MCF 10A (cell line): ENCODE results near the gene TRIM33. TPM values are rescaled to one million over a fixed set of nuclear protein-coding genes. Genes with fewer than 3 reads are reported as not detected.
"Not testable (repeated sequence)": the region's sequence is repeated elsewhere in the genome, so short reads cannot be mapped to it uniquely, and the experiment has no call there.

ENCODE experiments used
- BruUV-seq: library from RNA; stranded (reverse); fragments of 400-500 nt; replicated peaks from 2 replicates; lab custom pipeline; 2021; lab: Mats Ljungman, UMichigan
- CTCF ChIA-PET: fragments of 300-600 bp; sonication (Branson Sonifier 250); formaldehyde crosslinking; extraction: SDS; loops from one replicate; lab custom pipeline; 2021; ENCODE audit warnings: antibody characterized with exemption, inconsistent platforms; lab: Yijun Ruan, JAX
- POLR2A ChIA-PET: fragments of 300-600, 350-650 bp; sonication (Branson Sonifier 250); formaldehyde crosslinking; extraction: SDS; loops from one replicate; lab custom pipeline; 2020; ENCODE audit warnings: antibody characterized with exemption, inconsistent platforms; lab: Yijun Ruan, JAX
- DNase-seq: peaks from one replicate; pipeline ENCODE4 v3.0.0-alpha.2; 2018; ENCODE audit not compliant: unreplicated experiment
- H3K27ac Mint-ChIP-seq: one replicate; pipeline ENCODE4 v1.8.0; 2022; ENCODE audit warnings: mild to moderate bottlenecking, low read depth, mixed read lengths; ENCODE audit not compliant: unreplicated experiment
- H3K27me3 Mint-ChIP-seq: one replicate; pipeline ENCODE4 v1.8.0; 2022; ENCODE audit warnings: mixed read lengths; ENCODE audit not compliant: insufficient read depth, unreplicated experiment
- H3K36me3 Mint-ChIP-seq: one replicate; pipeline ENCODE4 v1.8.0; 2022; ENCODE audit warnings: mild to moderate bottlenecking, moderate library complexity, mixed read lengths; ENCODE audit not compliant: insufficient read depth, unreplicated experiment
- H3K4me1 Mint-ChIP-seq: one replicate; pipeline ENCODE4 v1.8.0; 2022; ENCODE audit warnings: mixed read lengths; ENCODE audit not compliant: insufficient read depth, unreplicated experiment
- H3K4me3 Mint-ChIP-seq: one replicate; pipeline ENCODE4 v1.8.0; 2022; ENCODE audit warnings: mild to moderate bottlenecking, moderate library complexity, mixed read lengths; ENCODE audit not compliant: unreplicated experiment
- H3K9me3 Mint-ChIP-seq: one replicate; pipeline ENCODE4 v1.8.0; 2022; ENCODE audit warnings: mixed read lengths; ENCODE audit not compliant: unreplicated experiment
- CTCF ChIP-seq: fragments of 200-600 bp; IDR thresholded peaks from one replicate; pipeline ENCODE4 v1.8.0; 2022; ENCODE audit warnings: antibody characterized with exemption, mild to moderate bottlenecking; ENCODE audit not compliant: unreplicated experiment
- intact Hi-C: fragments of 100-400 bp; cut with micrococcal nuclease; formaldehyde crosslinking; loops from 2 replicates; pipeline ENCODE4 v1.14.1; 2022
- total RNA-seq: library from RNA; stranded (reverse); gene quantifications from 2 replicates; pipeline ENCODE4 v1.2.3, GENCODE V29; 2022

The TRIM33 gene
- total RNA-seq, 1 experiment from 2014 or later, result 33.2 TPM

GRCh38 chr1:114454539-114454938 lies 56.5 kb downstream of the TRIM33 start:
- POLR2A ChIA-PET, result interaction anchor here (1.1 kb wide), 1 partner anchor 11 kb away, joined by 3 read pairs; no protein-coding TSS in a partner anchor
- DNase-seq, result no peak
- TF ChIP-seq CTCF, result no peak
- peaks cover 59% of the 10 kb centered on the region for H3K36me3 Mint-ChIP-seq
- CTCF ChIA-PET, result no interaction called here
- peaks cover 7% of the 10 kb centered on the region for H3K4me1 Mint-ChIP-seq
- H3K27ac Mint-ChIP-seq, result no peak overlapping the region
- no TSS peak for BruUV-seq
- H3K9me3 Mint-ChIP-seq, result no peaks in the 10 kb centered on the region
- no peak overlapping the region for H3K4me3 Mint-ChIP-seq
- no peaks in the 10 kb centered on the region for H3K27me3 Mint-ChIP-seq
- intact Hi-C loops, result no loop called here

GRCh38 chr1:114453361-114453784 lies 57.6 kb downstream of the TRIM33 start:
- POLR2A ChIA-PET, result interaction anchor here (0.5 to 0.9 kb wide), 2 partner anchors 22 to 38 kb away, joined by 3 to 4 read pairs; no protein-coding TSS in a partner anchor
- intact Hi-C loops, result no loop called here
- TF ChIP-seq CTCF, result no peak
- Mint-ChIP-seq H3K36me3 (peaks cover 48% of the 10 kb centered on the region), H3K9me3 (no peaks in the 10 kb centered on the region), H3K4me1 (peaks cover 4% of the 10 kb centered on the region), H3K27ac (no peak overlapping the region), H3K4me3 (no peak overlapping the region), H3K27me3 (no peaks in the 10 kb centered on the region)
- DNase-seq, result no peak
- CTCF ChIA-PET, result interaction anchor here (0.6 kb wide), 1 partner anchor 1143 kb away, joined by 3 read pairs; no protein-coding TSS in a partner anchor
- BruUV-seq, result no TSS peak

- Mint-ChIP-seq H3K36me3 (peaks cover 26% of the 10 kb centered on the region), H3K9me3 (no peaks in the 10 kb centered on the region), H3K27ac (no peak overlapping the region), H3K27me3 (no peaks in the 10 kb centered on the region), H3K4me3 (no peak overlapping the region), H3K4me1 (no peaks in the 10 kb centered on the region)
- intact Hi-C loops, result no loop called here
- BruUV-seq, result no TSS peak
- no peak for TF ChIP-seq CTCF
- ChIA-PET POLR2A (no interaction called here), CTCF (interaction anchor here (1.1 kb wide), 1 partner anchor 108 kb away, joined by 3 read pairs; no protein-coding TSS in a partner anchor)
- no peak for DNase-seq
Observed at GRCh38 chr1:114448370-114449036, 62.5 kb downstream of the TRIM33 start.

- no peak overlapping the region for H3K4me3 Mint-ChIP-seq
- H3K9me3 Mint-ChIP-seq, result no peaks in the 10 kb centered on the region
- no peak for TF ChIP-seq CTCF
- BruUV-seq, result no TSS peak
- peaks cover 26% of the 10 kb centered on the region for H3K36me3 Mint-ChIP-seq
- H3K27me3 Mint-ChIP-seq, result no peaks in the 10 kb centered on the region
- intact Hi-C loops, result no loop called here
- H3K4me1 Mint-ChIP-seq, result no peaks in the 10 kb centered on the region
- ChIA-PET CTCF (interaction anchor here (0.8 to 1.0 kb wide), 2 partner anchors 21 to 99 kb away, joined by 3 to 5 read pairs; no protein-coding TSS in a partner anchor), POLR2A (interaction anchor here (0.7 to 1.2 kb wide), 2 partner anchors 11 to 223 kb away, joined by 3 to 5 read pairs; no protein-coding TSS in a partner anchor)
- no peak overlapping the region for H3K27ac Mint-ChIP-seq
- DNase-seq, result no peak
Observed at GRCh38 chr1:114446198-114446597, 64.8 kb downstream of the TRIM33 start.

- H3K4me1 Mint-ChIP-seq, H3K4me3 Mint-ChIP-seq, BruUV-seq, H3K27ac Mint-ChIP-seq, DNase-seq, H3K27me3 Mint-ChIP-seq, H3K9me3 Mint-ChIP-seq, intact Hi-C loops: not testable (repeated sequence)
- ChIA-PET POLR2A (interaction anchor here (1.2 to 1.4 kb wide), 2 partner anchors 12 to 15 kb away, joined by 3 read pairs; no protein-coding TSS in a partner anchor), CTCF (interaction anchor here (2.6 kb wide), 1 partner anchor 15 kb away, joined by 6 read pairs; no protein-coding TSS in a partner anchor)
- peaks cover 12% of the 10 kb centered on the region for H3K36me3 Mint-ChIP-seq
Observed at GRCh38 chr1:114443226-114443625, 67.8 kb downstream of the TRIM33 start.
